ENCODE results near the gene PATL1.

DNA sequence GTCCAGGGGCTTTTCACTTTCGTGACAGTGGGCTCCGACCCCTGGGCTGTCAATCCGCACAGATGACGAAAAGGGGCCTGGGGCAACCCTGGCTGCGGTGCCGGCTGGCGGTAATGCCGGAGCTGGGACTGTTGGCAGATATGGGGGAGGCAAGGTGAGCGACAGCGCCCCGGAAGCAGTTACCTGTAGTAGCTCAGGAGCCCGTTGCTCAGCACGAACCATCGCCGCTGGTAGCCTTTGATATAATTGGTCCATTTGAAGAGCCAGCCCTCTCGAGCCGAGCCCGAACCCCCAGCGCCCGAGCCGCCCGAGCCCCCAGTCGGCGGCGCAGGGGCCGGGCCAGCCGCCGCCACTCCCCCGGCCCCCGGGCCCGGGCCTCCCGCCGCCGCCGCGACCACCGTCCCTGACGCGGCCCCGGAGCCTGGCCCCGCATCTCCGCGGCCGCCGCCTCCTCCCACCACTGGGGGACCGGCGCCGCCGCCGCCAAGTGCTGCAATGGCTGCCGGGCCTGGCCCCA, 53.7 kb downstream of the PATL1 start:
- TF ChIP-seq, protein P1, sequence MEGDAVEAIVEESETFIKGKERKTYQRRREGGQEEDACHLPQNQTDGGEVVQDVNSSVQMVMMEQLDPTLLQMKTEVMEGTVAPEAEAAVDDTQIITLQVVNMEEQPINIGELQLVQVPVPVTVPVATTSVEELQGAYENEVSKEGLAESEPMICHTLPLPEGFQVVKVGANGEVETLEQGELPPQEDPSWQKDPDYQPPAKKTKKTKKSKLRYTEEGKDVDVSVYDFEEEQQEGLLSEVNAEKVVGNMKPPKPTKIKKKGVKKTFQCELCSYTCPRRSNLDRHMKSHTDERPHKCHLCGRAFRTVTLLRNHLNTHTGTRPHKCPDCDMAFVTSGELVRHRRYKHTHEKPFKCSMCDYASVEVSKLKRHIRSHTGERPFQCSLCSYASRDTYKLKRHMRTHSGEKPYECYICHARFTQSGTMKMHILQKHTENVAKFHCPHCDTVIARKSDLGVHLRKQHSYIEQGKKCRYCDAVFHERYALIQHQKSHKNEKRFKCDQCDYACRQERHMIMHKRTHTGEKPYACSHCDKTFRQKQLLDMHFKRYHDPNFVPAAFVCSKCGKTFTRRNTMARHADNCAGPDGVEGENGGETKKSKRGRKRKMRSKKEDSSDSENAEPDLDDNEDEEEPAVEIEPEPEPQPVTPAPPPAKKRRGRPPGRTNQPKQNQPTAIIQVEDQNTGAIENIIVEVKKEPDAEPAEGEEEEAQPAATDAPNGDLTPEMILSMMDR (IDR thresholded peaks at IDR 0.05; ENCODE audit: low read depth, low read length): no peak
- TF ChIP-seq POLR2A (IDR thresholded peaks at IDR 0.05; ENCODE audit: extremely low read depth, insufficient read length) (no peak), MYC (IDR thresholded peaks at IDR 0.05; ENCODE audit: low read depth, low read length) (no peak)
- TF ChIP-seq, protein P2, sequence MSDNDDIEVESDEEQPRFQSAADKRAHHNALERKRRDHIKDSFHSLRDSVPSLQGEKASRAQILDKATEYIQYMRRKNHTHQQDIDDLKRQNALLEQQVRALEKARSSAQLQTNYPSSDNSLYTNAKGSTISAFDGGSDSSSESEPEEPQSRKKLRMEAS (IDR thresholded peaks at IDR 0.05; ENCODE audit: low read depth, low read length): no peak
